ENCODE data around the gene TLE2. TPM values are rescaled to one million over a fixed set of nuclear protein-coding genes. Genes with fewer than 3 reads are reported as not detected.

The TLE2 gene
- total and polyA plus RNA-seq, 2 donors (not counting 3 experiments of a cell fraction or from before 2014, with no cell fraction given) = 32.0 to 38.8 TPM

- CTCF ChIA-PET = interaction anchor here (1.1 to 1.7 kb wide), 3 partner anchors 9 to 11 kb away, joined by 3 to 9 read pairs (median 3); no protein-coding TSS in a partner anchor
- Histone ChIP-seq H3K4me3 (replicated peaks in 1 of 3; ENCODE audit: insufficient read depth in 1 of 3, low read depth in 1 of 3, low read length in 3 of 3) (peak overlapping the region in 1 of 3 experiments; percentile 29), H3K4me1 (ENCODE audit: control insufficient read depth, extremely low read depth, insufficient read depth, low read length) (peaks cover 4% of the 10 kb centered on the region), H3K27ac (ENCODE audit: insufficient read depth, low read depth, low read length) (no peak overlapping the region), H3K9ac (replicated peaks; ENCODE audit: extremely low read depth, insufficient read depth, low read length) (no peak overlapping the region), H3K9me3 (replicated peaks; ENCODE audit: control insufficient read depth, insufficient read depth, low read length) (no peaks in the 10 kb centered on the region), H3K4me2 (ENCODE audit: insufficient read depth, low read length) (no peak overlapping the region), H3K79me2 (ENCODE audit: control insufficient read depth, insufficient read depth, low read length) (no peaks in the 10 kb centered on the region), H3K36me3 (ENCODE audit: control insufficient read depth in 2 of 2, extremely low read depth in 1 of 2, insufficient read depth in 2 of 2, low read length in 2 of 2) (no peaks in the 10 kb centered on the region), H3K27me3 (ENCODE audit: control insufficient read depth in 2 of 2, insufficient read depth in 2 of 2, low read length in 2 of 2) (no peaks in the 10 kb centered on the region), H2AFZ (ENCODE audit: low read depth, low read length) (no peak overlapping the region), H3K9me1 (replicated peaks; ENCODE audit: control insufficient read depth, extremely low read depth, insufficient read depth, low read length) (no peaks in the 10 kb centered on the region), H4K20me1 (replicated peaks; ENCODE audit: control insufficient read depth, extremely low read depth, insufficient read depth, low read length) (no peaks in the 10 kb centered on the region)
- POLR2A ChIA-PET = no interaction called here
- dilution Hi-C loops (cut with MboI; ENCODE audit: extremely low pct_ligation_motif_present, low sequenced_read_pairs) (no loop called here), intact Hi-C loops (cut with micrococcal nuclease) (no loop called here)
- no TSS peak for BruUV-seq (replicated peaks)
- no peak for DNase-seq (ENCODE audit: low read depth, low spot score)
- TF ChIP-seq POLR2AphosphoS5 (IDR thresholded peaks at IDR 0.05; ENCODE audit: insufficient read depth, low read depth, low read length) (no peak), JUN (IDR thresholded peaks at IDR 0.05; ENCODE audit: borderline replicate concordance, insufficient read depth, insufficient read length, low read depth) (no peak), MYC (IDR thresholded peaks at IDR 0.05; ENCODE audit: low read depth, low read length) (no peak), POLR2A (IDR thresholded peaks at IDR 0.05; ENCODE audit: low read depth, low read length) (no peak), GATA2 (IDR thresholded peaks at IDR 0.05; ENCODE audit: insufficient read depth, insufficient read length, low read depth, low read length) (no peak), MAX (IDR thresholded peaks at IDR 0.05; ENCODE audit: insufficient read depth, insufficient read length) (no peak), EZH2 (IDR thresholded peaks at IDR 0.05; ENCODE audit: borderline replicate concordance, low read depth, low read length, severe bottlenecking) (no peak), FOS (IDR thresholded peaks at IDR 0.05; ENCODE audit: borderline replicate concordance, insufficient read depth, low read length) (no peak), CTCF (IDR thresholded peaks at IDR 0.05; ENCODE audit: extremely low read depth in 1 of 2, insufficient read depth in 1 of 2, low read depth in 1 of 2, low read length in 2 of 2) (no peak)
- FAIRE-seq = no peak
Measured at GRCh38 chr19:3046698-3047495, 17.8 kb upstream of the TLE2 start.

All from endothelial cell of umbilical vein (primary cell).